ENCODE measurements around the gene GPR15LG.

Gene GPR15LG

GRCh38 chr10:84155521-84155920 lies 18.1 kb upstream of the GPR15LG start:
- in situ Hi-C loops (cut with HindIII; ENCODE audit: low sequenced_read_pairs), result no loop called here
- no peak for TF ChIP-seq CTCF (IDR thresholded peaks at IDR 0.05; ENCODE audit: low read depth, low read length, missing control alignments)
- no peak for DNase-seq (ENCODE audit: low read depth)
- no peak overlapping the region for H3K4me3 ChIP-seq (ENCODE audit: low read depth, low read length)

- TF ChIP-seq CTCF (IDR thresholded peaks at IDR 0.05; ENCODE audit: low read depth, low read length, missing control alignments), result no peak
- no peak for DNase-seq (ENCODE audit: low read depth)
- H3K4me3 ChIP-seq (ENCODE audit: low read depth, low read length), result no peak overlapping the region
- in situ Hi-C loops (cut with HindIII; ENCODE audit: low sequenced_read_pairs), result no loop called here
These were observed 17.6 kb upstream of the GPR15LG start for GRCh38 chr10:84156009-84156408.

GRCh38 chr10:84156768-84157167 lies 16.8 kb upstream of the GPR15LG start:
- no peak for DNase-seq (ENCODE audit: low read depth)
- in situ Hi-C loops (cut with HindIII; ENCODE audit: low sequenced_read_pairs), result no loop called here
- TF ChIP-seq CTCF (IDR thresholded peaks at IDR 0.05; ENCODE audit: low read depth, low read length, missing control alignments), result no peak
- H3K4me3 ChIP-seq (ENCODE audit: low read depth, low read length), result no peak overlapping the region

GRCh38 chr10:84158061-84158460 lies 15.5 kb upstream of the GPR15LG start:
- in situ Hi-C loops (cut with HindIII; ENCODE audit: low sequenced_read_pairs), result no loop called here
- no peak overlapping the region for H3K4me3 ChIP-seq (ENCODE audit: low read depth, low read length)
- no peak for TF ChIP-seq CTCF (IDR thresholded peaks at IDR 0.05; ENCODE audit: low read depth, low read length, missing control alignments)
- no peak for DNase-seq (ENCODE audit: low read depth)

- TF ChIP-seq CTCF (IDR thresholded peaks at IDR 0.05; ENCODE audit: low read depth, low read length, missing control alignments), result no peak
- H3K4me3 ChIP-seq (ENCODE audit: low read depth, low read length), result no peak overlapping the region
- in situ Hi-C loops (cut with HindIII; ENCODE audit: low sequenced_read_pairs), result no loop called here
- no peak for DNase-seq (ENCODE audit: low read depth)
These were observed 15.1 kb upstream of the GPR15LG start for GRCh38 chr10:84158550-84158949.

- no peak overlapping the region for H3K4me3 ChIP-seq (ENCODE audit: low read depth, low read length)
- DNase-seq (ENCODE audit: low read depth), result no peak
- TF ChIP-seq CTCF (IDR thresholded peaks at IDR 0.05; ENCODE audit: low read depth, low read length, missing control alignments), result no peak
- in situ Hi-C loops (cut with HindIII; ENCODE audit: low sequenced_read_pairs), result no loop called here
These were observed 14.4 kb upstream of the GPR15LG start for GRCh38 chr10:84159076-84159685.
